OCI-LY7 (cell line): Measurements from ENCODE around the gene PRDM7.

Experiments
- EZH2phosphoT487 ChIP-seq: fragments of 200-600 bp; sonication (generic); IDR thresholded peaks from 2 replicates; pipeline ENCODE4 v1.6.1; 2018; ENCODE audit warnings: low read depth, borderline replicate concordance, mild to moderate bottlenecking, mixed run types, antibody characterized with exemption, low read length, moderate library complexity, mixed read lengths
- TF ChIP-seq, protein P1 (sequence below): fragments of 200-600 bp; sonication (generic); conservative IDR thresholded peaks from 2 replicates; pipeline ENCODE4 v1.5.1; 2014; ENCODE audit warnings: mild to moderate bottlenecking, antibody characterized with exemption, low read length, moderate library complexity, mixed read lengths

DNA sequence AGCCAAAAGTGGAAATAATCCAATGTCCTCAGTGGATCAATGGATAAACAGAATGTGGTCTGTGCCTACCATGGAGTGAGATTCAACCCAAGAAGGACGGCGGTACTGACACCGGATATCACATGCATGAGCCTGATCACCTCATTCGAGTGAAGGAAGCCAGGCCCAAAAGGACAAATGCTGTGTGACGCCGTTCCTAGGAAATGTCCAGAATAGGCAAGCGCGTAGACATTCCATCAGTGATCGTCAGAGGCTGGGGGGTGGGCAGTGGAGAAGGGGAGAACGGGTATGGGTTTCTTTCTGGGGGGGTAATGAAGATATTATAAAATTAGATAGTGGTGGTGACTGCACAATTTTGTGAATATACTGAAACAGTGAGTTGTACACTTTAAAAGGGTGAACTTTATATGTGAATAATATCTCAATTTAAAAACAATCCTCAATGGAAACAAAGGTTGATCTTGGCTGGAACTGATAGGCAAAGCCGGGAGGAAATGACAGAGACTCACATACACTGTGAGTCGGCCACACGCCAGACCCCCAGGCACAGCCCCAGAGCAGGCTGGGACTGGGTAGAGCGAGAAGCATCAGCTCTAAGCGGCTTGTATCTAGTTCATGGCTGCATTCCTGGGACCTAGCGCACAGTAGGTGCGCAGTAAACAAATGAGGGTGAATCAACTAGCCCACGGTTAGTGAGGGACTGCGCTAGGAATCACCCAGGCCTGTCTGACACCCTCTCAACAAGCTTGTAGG, 61.4 kb downstream of the PRDM7 start:
- TF ChIP-seq, protein P1, sequence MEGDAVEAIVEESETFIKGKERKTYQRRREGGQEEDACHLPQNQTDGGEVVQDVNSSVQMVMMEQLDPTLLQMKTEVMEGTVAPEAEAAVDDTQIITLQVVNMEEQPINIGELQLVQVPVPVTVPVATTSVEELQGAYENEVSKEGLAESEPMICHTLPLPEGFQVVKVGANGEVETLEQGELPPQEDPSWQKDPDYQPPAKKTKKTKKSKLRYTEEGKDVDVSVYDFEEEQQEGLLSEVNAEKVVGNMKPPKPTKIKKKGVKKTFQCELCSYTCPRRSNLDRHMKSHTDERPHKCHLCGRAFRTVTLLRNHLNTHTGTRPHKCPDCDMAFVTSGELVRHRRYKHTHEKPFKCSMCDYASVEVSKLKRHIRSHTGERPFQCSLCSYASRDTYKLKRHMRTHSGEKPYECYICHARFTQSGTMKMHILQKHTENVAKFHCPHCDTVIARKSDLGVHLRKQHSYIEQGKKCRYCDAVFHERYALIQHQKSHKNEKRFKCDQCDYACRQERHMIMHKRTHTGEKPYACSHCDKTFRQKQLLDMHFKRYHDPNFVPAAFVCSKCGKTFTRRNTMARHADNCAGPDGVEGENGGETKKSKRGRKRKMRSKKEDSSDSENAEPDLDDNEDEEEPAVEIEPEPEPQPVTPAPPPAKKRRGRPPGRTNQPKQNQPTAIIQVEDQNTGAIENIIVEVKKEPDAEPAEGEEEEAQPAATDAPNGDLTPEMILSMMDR, result no peak
- no peak for TF ChIP-seq EZH2phosphoT487
